NCI-H345 treated with DMSO at 0.1 percent for 48 hours (cell line): ENCODE results near the gene KLF13.

Experiments
- DNase-seq: peaks from one replicate; lab custom pipeline; 2025; ENCODE audit not compliant: unreplicated experiment; lab: John Stamatoyannopoulos, UW

KLF13 gene

DNA sequence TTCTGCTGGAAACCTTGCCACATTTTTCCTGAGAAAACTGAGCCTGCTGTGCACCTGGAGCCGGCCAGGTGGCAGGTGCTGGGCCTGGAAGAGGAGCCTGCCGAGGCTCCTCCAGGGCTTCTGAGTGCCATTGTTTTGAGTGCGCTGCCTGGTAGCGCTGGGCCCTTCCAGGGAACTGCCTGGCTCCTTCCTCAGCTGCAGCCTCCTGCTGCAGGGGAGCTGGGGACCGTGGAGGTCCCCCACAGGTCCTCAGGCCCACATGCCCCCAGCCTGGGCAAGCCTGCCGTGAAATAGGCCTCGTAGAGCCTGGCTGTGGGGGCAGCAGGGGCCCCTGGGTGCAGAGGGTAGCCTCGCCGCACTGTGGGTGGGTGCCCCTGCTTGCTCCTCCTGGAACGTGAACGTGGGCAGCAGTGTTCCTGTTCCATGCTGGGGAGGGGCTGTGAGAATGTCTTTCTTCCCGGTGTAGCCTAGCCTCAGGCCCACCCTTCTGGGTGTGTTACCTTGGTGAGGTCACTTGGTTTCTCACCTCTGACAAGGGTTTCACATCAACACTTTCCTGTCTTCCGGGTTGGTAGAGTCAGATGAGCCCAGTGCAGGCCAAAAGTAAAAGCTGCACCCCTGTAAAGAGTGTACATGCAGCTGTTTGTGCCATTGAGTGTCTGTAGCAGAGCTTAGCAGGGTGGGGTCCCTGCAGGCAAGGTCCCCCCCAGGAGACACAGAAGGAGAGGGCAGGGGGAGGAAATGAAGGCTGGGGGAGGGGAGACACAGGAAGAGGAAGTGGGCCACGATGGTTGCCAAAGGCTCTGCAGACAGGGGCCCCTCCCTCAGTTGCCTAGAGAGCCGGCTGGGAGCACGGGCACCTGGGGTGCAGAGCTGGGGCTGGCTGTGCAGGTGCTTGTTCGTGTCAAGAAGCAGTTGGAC, 34.5 kb downstream of the KLF13 start:
- DNase-seq: peak; percentile 67

DNA sequence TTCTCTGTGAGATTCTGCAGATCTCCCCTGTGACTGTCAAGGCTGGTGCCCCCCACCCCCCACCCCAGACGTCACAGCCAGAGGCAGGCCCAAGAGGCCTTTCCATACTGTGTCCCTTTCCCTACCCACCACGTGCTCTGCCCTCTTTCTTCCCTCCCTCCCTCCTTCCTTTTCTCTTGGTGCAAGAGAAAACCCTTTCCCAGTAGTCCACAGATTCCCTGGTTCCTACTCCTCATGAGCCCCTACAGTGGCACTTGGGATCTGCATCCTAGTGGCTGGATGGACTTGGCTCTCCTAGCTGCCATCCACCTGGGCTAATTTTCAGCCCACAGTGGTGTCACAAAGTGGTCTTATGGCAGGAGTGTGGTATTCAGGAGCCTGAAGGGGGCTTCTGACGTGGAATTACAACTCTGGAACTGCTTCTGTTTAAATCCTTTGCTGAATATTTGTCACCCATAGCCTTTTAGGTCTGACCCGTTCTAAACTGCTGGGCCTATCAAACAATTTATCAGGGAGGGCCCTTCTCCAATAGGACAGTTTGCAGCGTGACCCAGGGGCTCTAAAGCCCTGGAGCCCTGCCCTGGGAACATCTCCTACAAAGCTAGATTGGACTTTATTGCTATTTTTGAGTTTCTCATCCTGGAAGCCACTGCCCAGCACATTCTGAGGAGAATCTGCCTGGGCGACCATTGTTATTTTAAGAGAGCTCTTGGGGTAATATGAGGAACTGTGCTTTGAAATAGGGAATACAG, 35.3 kb downstream of the KLF13 start:
- DNase-seq: no peak

DNA sequence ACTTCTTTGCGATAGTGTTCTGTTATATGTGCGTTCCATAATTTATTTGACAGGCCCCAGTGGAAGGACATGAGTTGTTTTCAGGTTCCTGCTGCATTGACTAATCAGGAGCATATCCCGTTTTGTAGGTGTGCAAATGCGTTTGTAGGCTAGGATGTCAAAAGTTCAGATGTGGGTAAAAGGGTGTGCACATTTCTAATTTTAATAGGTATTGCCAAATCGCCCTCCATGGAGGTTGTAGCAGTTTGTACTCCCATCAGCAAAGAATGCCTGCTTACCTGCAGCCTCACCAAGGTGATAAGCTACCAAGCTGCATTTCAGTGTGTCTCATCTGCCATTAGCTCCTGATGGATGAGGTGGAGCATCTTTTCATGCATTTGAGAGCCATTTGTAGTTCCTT, 36.3 kb downstream of the KLF13 start:
- no peak for DNase-seq

DNA sequence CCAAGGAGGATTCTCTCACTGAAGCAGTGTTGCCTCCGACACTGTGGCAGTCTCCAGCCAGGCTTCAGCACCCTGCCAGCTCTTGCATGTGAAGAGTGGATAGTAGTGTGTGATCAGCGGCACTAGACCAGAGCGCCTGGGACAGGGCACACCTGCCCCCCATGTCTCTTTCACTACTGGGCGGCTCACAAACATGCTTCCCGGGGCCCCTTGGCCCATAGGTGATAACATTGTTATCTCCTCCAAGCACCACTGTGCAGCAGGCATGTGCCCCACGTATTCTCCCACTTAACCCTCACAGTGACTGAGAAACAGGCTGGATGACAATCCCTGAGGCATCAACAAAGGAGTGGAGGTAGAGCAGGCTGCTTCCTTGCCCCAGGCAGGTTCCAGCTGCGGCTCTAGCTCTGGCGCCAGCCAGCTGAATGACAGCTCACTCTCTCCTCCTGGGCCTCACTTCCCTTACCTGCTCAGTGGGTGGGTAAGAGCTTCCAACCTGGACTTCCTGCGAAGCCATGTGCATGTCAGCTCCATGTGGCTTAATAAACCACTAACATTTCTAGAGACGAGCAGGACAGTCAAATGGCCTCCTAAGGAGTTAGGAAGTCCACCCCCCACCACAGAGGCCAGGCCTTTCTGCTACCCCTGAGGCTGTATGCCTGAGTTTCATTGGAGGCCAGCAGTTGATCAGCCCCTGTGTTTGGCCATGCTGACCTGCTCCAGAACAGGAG, 37.8 kb downstream of the KLF13 start:
- DNase-seq: peak; percentile 62

DNA sequence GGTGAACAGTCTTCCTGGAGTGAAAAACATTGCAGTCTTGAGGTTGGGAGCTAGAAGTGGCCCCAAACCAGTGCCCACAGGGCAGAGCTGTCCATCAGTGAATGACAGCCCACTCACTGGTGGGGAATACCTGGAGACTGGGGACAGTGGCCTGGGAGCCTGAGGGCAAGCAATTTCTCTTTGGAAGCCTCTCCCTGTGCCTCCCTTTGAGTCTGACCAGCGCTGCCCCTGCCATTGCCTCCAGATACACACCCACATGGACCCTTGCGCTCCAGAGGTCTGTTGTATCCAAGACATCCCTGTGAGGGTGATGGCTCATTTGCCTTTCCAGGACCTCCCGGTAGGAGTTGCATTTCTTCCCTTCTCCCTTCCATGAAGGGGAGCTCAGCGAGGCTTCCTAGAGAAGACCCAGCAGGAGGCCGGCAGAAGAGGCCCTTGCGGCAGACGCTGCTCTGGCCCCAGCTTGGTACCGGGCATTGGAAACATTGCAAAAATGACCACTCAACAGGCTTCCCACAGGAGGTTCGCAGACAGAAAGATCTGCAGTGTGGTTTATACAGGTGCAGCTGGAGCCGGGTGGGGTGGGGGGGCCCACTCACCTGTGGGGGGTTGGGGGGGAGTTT, 38.5 kb downstream of the KLF13 start:
- DNase-seq: no peak

DNA sequence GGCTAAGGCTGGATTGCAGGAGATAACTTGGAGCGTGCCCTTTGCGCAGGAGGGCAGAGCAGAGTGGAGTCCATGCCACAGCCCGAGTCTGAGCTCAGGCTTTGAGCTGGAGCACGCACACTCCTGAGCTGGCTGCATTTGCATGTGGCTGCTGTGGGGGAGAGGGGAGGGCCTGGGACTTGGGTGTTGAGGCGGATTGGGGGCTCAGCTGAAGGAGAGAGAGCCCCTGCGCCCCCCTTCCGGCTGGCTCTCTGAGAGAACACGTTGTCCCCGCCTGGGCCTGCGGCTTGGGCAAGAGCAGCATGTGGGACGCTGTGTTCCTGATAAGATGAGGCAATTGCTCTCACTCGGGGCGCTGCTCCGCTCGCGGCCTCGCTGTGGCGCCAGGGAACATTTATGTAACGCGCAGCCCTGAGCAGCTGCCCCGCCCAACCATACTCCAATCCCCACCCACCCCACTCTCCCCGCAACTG, 39.1 kb downstream of the KLF13 start:
- DNase-seq: no peak

DNA sequence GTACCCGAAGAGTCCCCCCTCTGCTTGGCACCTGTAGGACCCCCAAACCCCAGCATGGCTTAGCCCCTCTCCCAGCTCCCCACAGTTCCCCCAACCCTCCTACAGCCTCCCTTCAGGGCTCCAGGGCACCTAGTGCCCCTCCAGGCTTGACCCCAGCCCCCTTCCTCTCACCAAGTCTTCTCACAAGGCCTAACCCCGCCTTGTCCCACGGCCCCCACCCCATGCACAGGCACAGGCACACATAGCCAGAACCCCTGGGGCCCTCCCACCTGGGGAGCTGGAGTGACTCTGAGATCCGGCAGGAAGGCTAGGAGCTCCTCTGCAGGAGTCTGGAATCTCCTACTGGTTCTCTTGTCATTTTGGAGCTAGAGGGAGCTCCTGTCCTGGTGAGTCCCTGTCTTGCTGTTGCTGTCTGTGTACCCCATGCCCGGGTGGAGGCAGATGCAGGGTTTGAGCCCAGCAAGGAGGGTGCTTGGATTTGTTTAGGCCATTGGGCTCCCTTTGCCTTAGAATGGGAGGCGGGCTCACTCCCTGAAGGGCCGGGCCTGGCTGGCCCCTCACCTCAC, 39.6 kb downstream of the KLF13 start:
- no peak for DNase-seq

DNA sequence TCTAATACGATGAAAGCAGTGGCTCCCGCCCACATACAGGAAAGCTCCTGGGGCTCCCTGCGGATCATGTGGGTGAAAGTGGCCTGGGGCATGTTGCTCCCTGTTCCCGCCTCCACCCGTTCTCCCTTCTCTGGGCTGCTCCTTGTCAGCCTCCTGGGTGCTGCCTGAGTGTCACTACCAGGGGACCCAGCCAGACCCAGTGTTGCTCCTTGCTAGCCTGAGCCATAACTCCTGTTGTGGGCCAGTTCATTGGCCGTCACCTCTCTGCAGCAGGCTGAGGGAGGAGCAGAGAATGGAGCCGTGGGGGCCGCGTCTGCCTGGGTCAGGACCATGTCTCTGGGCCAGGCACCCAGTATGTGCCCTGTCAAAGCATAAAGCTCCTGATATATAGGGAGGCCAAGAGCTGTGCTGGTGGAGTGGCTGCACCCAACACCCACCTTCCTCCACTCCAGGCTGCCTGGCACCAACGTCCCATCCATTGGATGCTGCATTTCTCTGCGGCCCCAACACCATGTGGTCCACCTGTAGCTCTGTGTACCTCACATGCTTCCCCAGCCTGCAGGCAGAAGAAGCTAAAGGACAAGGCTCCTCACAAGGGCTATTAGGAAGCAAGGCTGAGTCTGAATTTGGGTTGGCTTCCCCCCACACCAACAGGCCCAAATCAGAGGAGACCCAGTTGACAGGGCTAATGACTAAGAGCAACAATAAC, 40.5 kb downstream of the KLF13 start:
- no peak for DNase-seq

DNA sequence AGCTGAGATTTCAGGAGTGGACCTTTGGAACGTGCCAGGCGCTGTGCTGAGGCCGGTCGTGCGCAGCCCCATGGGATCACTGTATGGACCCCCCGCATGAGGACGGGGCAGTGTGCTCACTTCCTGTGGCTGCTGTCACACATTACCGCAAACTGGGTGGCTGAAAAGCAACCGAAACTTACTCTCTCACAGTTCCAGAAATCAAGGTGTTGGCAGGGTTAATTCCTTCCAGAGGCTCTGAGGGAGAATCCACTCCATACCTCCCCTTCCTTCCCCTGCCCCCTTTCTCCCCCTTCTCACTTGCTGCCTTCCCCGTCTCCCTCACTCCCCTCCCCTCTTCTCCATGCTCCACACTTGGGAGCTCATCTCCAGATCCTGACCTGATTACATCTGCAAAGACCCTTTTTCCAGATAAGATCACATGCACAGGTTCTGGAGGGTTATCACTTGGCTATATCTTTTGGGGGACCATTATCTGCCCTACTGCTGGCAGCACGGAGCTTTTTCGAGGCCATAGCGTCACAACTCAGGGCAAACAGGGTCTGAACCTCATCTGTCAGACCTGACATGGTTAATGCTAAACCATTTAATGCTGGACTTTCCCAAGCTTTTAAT, 41.2 kb downstream of the KLF13 start:
- no peak for DNase-seq

DNA sequence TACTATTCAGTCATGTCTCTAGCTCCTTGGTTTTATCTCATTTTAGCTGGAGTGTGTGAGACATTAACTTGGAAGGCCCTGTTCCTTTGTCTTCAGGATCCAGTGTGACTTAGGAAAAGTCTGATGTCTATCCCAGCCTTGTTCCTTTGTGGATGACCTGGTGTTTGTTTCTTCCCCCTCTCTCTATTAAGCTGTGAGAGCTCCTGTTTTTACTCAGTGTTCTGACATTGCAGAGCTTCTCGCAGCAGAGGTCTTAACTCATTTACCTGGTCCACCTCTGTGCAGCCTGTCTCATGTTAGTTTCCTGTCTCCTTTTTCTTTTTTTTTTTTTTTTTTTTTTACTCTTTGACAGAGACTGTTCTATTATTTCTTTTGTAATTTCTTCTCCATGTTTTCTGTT, 43.1 kb downstream of the KLF13 start:
- no peak for DNase-seq

DNA sequence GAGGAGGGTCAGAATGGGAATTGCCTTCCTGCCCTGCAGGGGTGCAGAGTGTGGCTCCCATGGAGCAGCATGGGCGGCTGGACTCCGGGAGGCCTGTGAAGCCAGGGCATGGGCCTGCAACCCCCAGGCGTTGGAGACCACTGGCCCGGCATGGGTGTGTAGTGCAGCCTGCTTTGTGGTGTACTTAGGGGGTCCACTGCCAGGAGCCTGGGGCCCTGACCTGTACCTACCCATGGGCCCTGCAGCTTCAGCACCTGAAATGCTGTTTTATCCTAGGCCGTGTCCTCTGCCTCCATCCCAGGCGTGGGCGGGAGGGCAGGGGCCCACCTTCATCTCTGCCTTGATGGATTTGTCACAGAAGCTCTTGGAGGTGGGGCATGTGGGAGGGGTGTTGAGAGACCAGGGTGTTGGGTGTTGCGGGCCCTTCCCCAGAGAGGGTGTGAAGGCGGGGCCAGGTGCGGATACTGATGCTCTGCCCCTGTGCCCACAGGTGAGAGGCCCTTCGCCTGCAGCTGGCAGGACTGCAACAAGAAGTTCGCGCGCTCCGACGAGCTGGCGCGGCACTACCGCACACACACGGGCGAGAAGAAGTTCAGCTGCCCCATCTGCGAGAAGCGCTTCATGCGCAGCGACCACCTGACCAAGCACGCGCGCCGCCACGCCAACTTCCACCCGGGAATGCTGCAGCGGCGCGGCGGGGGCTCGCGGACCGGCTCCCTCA, 45.0 kb downstream of the KLF13 start:
- DNase-seq: no peak

DNA sequence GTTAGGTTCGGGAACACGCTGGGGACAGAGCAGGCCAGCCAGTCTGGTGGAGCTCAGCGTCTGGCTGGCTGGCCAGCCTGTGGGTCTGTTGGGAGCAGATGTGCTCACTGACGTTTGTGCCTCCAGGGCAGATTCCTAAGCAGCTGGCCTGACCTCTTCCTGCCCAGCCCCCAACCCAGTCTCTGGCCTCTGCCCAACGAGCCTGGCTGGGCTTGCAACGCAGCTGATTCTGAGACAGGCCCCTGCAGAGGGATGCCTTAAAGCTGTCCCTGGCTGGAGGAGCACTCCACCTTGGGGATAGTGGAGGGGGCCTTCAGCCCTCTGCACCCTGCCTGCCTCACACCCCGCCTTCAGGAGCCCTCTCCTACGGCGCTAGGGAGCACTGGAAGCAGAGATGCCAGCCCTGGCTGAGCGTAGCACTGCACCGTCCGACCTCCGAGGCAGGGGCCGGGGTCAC, 46.0 kb downstream of the KLF13 start:
- DNase-seq: no peak

DNA sequence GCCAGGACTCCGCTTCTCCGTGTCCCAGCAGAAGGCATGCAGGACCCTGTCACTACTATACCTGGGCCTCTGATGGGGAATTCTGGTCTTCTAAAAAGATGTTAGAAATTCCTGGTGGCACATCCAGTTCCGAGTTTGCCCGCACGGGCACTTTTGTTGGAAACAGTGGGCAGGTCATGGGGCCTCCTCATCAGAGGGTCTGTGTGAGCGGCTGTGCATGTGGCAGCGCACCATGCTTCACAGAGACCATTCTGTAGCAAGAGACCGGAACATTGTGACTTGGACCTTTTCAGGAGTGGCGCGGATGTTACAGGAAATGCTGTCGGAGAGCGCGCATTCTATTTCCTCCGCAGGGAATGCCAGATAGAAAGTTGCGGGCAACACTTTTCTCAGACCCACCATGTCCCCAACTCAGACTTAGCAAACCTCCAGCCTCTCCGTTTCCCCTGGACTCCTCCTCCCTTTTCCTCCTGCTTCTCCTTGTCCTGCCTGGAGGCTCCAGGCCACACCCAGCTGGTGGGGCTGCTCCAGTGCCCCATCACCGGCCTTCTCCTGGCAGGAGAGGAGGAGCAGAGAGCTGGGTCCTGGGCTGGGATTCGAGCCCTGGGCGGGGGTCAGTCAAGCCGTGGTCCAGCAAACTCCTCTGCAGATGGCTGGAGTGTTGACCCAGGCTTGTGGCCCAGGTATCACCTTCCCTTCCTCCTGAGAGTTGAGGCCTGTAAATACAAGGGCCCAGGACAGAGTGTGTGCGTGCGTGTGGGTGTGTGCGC, 46.6 kb downstream of the KLF13 start:
- no peak for DNase-seq

DNA sequence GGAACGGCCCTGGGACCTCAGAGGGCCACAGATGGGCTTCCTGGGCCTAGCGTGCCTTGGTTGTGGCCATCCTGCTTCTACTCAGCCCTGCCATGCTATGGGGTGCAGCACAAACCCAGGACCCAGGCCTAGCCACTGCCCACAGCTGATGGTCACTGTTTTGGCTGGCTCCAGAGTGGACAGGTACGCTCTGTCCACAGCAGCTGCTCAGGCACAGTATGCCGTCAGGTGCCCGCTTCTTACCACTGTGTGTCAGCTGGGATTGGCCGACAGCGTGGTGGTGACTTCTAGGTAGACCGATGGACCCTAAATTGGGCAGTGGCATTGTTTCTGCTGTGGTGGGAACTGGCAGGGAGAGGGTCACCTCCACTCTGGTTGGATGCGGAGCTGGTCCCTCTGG, 47.3 kb downstream of the KLF13 start:
- DNase-seq: no peak

DNA sequence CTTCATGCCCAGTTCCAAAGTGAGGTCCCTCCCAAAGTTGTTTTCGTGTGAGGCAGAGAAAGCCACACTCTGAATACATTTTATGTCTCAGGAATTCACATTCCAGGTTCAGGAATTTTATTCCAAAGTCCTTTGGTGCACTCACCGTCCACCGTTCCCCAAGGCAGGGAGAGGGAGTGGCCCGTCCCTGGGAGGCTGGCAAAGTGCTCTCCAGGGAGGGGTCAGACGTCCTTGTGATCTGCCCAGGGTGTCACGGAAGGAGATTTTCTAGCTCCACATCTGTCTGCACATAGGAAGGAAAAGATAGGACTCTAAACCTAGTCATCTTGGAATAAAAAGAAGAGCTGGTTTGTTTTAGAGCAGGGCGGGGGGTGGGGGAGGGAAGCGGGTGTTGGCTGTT, 47.9 kb downstream of the KLF13 start:
- no peak for DNase-seq

DNA sequence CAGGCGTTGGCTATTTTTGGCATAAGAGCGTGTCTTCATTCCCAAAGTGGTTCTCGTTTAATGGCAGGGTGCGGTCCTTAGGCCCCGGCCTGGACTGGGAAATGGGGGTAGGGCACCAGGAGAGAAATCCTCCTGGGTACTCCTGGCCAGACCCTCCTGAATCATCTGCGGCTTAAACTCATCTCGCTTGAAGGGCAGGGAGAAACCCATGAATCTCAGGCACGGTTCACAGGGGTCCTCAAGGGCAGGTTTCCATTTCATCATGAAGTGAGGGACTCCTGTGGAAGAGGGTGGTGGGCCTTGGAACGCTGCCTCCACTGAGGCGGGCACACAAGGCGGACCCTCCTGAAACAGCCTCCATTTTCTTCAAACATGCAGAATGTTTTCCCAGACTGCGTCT, 48.4 kb downstream of the KLF13 start:
- no peak for DNase-seq

DNA sequence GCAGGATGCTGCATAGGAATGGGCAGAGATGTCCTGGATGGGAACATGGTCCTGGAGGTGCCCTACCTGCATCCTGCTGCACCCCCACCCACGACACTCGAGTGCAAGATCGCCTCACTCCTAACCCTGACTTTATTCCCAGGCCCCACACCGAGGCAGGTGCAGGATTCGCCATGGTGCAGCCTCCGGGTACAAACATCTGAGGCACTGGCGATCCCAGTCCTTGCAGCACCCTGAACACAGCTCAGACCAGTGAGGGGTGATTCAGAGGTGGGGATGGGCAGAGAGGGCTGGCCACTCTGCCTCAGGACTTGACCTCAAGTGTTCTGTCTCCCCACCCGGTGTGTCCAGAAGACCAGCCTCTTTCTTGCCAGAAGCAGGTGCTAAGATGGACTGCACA, 49.1 kb downstream of the KLF13 start:
- DNase-seq: no peak

DNA sequence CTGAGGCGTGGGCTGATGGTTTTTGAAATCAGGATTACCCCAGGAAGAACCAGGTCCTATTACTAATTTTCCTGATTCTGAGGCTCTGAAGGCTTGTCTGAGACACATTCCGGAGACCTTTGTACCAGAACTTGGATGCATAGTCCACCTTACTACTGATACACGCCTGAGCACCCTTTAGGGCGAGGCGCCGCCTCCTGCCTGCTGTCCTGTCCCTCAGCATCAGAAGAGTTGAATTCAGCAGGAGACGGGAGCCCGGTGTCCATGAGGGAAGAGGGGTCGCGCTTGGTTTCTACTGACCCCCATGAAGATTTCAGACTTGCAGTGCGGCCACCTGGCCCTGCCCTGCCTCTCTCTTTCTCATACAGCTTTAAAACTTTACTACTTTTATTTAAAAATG, 49.9 kb downstream of the KLF13 start:
- no peak for DNase-seq
